ENCODE data around the gene KDM2B.
"Not testable (repeated sequence)": the region's sequence is repeated elsewhere in the genome, so short reads cannot be mapped to it uniquely, and the experiment has no call there.

The KDM2B gene

GRCh38 chr12:121423682-121424623 is 156.9 kb downstream of the KDM2B start:
- DNase-seq: no peak

DNA sequence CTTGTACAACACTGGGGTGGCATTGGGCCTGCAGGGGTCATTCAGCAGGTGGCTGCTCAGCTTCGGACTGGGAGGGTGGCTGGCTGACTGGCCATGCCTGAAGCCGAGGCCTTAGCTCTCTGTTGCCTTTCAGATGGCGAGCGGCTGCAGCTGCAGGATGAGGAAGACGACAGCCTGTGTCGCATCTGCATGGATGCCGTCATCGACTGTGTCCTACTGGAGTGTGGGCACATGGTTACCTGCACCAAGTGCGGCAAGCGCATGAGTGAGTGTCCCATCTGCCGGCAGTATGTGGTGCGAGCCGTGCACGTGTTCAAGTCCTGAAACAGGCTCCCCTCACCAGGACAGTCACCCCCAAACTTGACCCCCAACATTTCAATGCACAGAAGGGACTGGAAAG is 157.6 kb downstream of the KDM2B start:
- no peak for DNase-seq

DNA sequence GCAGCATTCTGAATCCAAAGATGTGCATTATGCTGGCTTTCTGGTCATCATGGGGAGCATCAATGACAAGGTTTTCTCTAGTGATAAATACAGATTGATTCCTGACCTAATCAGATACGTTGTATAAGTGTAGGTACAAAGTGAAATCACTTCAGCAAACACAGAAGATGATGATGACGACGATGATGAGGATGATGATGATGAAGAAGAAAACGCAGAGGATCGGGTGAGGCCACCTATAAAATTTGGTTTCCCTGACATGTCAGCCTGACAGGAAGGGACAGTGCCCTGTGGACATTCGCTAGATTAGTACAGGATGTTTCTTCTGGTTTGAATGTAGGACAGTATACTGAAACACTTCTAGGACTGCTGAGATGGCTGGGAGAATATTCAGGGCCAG is 160.7 kb downstream of the KDM2B start:
- no peak for DNase-seq

DNA sequence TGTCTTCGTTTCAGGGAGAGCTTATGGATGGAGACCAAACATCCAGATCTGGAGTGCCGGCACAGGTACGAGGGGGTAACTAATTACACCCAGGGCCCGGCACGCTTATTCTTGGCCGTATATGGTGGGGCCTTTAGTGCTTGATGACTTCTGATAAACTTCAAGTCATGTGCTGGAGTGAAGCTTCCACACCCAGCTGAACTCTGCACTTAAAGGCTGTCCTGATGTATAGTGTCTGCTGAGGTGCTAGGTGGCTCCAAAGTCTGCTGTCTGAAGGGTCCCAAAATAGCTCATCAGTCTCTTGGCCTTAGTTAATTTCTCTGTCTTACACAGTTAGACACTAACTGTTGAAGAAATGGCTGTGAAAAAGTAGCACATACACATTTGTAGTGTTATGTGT is 163.0 kb downstream of the KDM2B start:
- no peak for DNase-seq

- no peak for DNase-seq
Measured at GRCh38 chr12:121413917-121414316, 166.9 kb downstream of the KDM2B start.

DNA sequence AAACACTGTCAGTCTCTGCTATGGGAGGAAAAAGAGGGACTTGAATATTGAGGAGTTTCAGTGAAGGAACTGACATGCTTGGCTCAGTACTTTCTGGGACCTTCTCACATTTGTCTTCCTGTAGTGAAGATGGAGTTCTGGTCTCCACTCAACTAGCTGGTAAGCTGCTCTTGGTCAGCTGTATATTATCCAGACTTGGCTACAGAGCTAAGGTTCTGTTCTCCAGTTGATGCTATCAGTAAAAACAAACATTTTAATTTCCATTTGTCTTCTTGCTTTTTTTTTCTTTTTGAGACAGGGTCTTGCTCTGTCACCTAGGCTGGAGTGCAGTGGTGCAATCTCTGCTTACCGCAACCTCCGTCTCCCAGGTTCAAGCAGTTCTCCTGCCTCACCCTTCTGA is 175.6 kb downstream of the KDM2B start:
- DNase-seq: no peak

DNA sequence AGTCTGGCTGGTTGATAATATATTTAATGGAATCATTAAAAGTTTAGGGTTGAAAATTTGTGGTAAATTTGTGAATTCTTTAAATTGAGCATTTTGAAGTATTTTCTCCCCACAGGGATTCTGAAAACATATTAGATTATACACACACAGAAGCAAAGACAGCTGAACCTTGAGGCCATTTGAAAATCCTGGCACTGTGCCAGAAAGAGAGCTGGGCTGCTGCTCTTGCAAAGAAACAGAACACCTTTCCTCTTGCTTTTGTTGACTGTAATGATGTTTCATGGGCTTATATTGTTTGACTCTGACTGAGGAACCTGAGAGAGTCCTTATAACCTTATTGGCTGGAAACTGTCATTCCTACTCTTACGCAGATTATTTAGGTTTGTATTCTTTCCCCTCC is 176.1 kb downstream of the KDM2B start:
- no peak for DNase-seq

GRCh38 chr12:121403721-121404120 is 177.1 kb downstream of the KDM2B start:
- no peak for DNase-seq

- DNase-seq: no peak
Measured at GRCh38 chr12:121400332-121401139, 180.3 kb downstream of the KDM2B start.

GRCh38 chr12:121399391-121400331 is 181.2 kb downstream of the KDM2B start, which contains the start of gene RNF34:
RNF34 (plus strand) TSS chr12:121400118; CDS start chr12:121400213, 95 bp downstream.
- DNase-seq: peak; percentile 99

DNA sequence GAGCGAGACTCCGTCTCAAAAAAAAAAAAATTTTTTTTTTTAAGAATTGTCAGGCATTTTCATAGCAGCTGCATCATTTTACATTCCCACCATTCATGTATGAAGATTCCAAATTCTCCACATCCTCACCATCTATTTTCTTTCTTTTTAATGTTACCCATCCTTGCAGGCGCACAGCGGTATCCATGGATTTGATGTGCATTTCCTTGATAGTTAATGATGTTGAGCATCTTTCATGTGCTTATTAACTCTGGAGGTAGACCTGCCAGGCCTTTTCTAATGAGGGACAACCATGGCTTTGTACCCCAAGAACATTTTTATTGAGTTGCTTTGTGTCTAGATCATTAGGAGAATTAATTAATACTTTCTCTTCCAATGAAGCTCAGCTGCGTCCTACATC is 182.5 kb downstream of the KDM2B start:
- DNase-seq: peak; percentile 19

- DNase-seq: no peak
Measured at GRCh38 chr12:121397521-121397920, 183.3 kb downstream of the KDM2B start.

GRCh38 chr12:121392325-121392716 is 188.5 kb downstream of the KDM2B start:
- no peak for DNase-seq

DNA sequence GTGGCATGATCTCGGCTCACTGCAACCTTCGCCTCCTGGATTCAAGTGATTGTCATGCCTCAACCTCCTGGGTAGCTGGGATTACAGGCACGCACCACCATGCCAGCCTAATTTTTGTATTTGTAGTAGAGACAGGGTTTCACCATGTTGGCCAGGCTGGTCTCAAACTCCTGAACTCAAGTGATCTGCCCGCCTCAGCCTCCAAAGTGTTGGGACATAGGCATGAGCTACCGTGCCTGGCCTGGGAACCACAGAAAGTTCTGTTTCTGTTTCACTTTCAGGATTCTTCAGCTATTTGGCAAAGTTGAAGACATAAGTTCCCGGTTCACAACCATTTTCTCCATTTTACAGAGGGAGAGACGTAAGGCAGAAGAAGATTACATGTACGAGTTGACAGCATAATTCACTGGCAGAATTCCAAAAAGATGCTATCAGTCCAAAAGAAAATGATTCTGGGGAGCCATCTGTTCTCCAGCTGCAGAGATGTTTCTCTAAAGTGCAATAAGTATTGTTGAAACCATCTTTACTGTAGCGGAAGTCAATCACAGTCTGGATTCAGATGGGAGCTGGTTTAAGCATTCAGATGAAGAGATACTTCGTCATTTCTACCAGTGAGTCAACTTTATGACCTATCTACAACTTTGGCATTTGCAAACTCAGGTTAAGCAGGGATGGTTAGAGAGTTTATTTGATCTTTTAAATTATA is 189.1 kb downstream of the KDM2B start:
- DNase-seq: no peak

- no peak for DNase-seq
Measured at GRCh38 chr12:121390856-121391255, 190.0 kb downstream of the KDM2B start.

DNA sequence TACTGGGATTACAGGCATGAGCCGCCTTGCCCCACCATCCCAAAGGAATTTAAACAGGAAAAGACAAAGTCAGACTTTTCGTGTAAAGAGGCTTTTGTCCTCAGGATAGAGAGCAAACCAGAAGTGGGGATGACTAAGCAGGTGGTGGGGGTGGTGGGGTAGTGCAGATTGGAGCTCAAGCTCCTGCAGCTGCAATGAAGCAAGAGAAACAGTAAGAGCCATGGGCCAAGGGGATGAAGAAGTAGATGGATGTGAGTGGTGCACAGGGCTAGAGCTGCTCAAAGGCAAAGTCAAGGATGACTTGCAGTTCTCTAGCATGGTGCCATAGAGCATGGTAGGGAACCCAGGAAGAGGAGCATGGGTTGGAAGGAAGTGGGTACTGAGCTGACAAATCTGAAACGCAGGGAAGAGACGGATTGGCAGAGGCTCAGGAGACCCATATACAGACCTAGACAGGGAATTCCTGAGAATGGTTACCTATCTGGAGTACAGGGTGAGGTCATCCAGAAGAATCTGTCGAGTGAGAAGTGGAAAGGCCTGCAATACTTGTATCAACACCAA is 192.3 kb downstream of the KDM2B start:
- no peak for DNase-seq

DNA sequence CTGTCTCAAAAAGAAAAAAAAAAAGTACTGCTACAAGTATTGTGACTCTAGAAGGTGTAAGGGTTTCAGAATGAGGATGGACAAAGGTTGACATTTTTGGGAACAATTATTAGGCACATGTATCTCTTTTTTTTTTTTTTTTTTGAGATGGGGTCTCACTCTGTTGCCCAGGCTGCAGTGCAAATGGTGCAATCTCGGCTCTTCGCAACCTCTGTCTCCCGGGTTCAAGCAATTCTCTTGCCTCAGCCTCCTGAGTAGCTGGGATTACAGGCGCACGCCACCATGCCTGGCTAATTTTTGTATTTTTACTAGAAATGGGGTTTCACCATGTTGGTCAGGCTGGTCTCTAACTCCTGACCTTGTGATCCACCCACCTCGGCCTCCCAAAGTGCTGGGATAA is 195.9 kb downstream of the KDM2B start:
- not testable (repeated sequence) for DNase-seq

GRCh38 chr12:121383601-121384021 is 197.2 kb downstream of the KDM2B start:
- DNase-seq: no peak

DNA sequence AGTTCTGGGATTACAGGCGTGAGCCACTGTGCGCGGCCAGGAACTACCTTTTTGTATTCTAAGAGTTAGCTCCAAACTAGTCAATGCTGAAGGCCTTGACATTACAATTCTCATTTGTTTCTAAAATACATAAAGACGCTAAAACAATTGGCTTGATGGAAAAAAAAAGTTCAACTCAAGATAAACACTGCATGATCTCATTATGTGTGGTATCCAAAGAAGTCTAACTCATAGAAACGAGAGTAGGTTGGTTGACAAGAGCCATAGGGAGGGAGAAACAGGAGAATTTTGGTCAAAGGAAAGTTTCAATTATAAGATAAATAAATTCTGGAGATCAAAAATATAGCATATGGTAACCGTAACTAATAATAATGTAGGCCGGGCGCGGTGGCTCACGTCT is 200.9 kb downstream of the KDM2B start:
- DNase-seq: no peak

Data from retina (tissue), 1 donor.